Measurements from ENCODE around the gene CD44. TPM values are rescaled to one million over a fixed set of nuclear protein-coding genes. Genes with fewer than 3 reads are reported as not detected.
A peak's percentile ranks its signal among the peaks of the same experiment; 100 is the strongest.
"Not testable (repeated sequence)": the region's sequence is repeated elsewhere in the genome, so short reads cannot be mapped to it uniquely, and the experiment has no call there.

Gene CD44
- polyA plus RNA-seq (ENCODE audit: insufficient read depth in 1 of 5, insufficient read length in 5 of 5, low replicate concordance in 1 of 5) = 100 to 1,000 TPM; 323 to 590 (median 452) TPM
- long read RNA-seq, donor 1, full-length matches to known transcripts = 27 of 93 reads
- long read RNA-seq, donor 1, partial matches to known transcripts = 66 of 93 reads
- long read RNA-seq, donor 1, other reads (novel, unspliced or antisense) = 0 of 93 reads
- long read RNA-seq, donor 2, full-length matches to known transcripts = 6 of 19 reads
- long read RNA-seq, donor 2, partial matches to known transcripts = 13 of 19 reads
- long read RNA-seq, donor 2, other reads (novel, unspliced or antisense) = 0 of 19 reads
- long read RNA-seq, donor 3, full-length matches to known transcripts = 20 of 82 reads
- long read RNA-seq, donor 3, partial matches to known transcripts = 62 of 82 reads
- long read RNA-seq, donor 3, other reads (novel, unspliced or antisense) = 0 of 82 reads
- long read RNA-seq, donor 4, full-length matches to known transcripts = 22 of 55 reads
- long read RNA-seq, donor 4, partial matches to known transcripts = 33 of 55 reads
- long read RNA-seq, donor 4, other reads (novel, unspliced or antisense) = 0 of 55 reads
- long read RNA-seq, donor 5, full-length matches to known transcripts = 22 of 62 reads
- long read RNA-seq, donor 5, partial matches to known transcripts = 40 of 62 reads
- long read RNA-seq, donor 5, other reads (novel, unspliced or antisense) = 0 of 62 reads
- long read RNA-seq, donor 6, full-length matches to known transcripts = 38 of 113 reads
- long read RNA-seq, donor 6, partial matches to known transcripts = 75 of 113 reads
- long read RNA-seq, donor 6, other reads (novel, unspliced or antisense) = 0 of 113 reads
- long read RNA-seq, donor 7, full-length matches to known transcripts = 16 of 27 reads
- long read RNA-seq, donor 7, partial matches to known transcripts = 11 of 27 reads
- long read RNA-seq, donor 7, other reads (novel, unspliced or antisense) = 0 of 27 reads
- long read RNA-seq, donor 8, partial matches to known transcripts = 13 of 15 reads
- long read RNA-seq, donor 8, other reads (novel, unspliced or antisense) = 0 of 15 reads

DNA sequence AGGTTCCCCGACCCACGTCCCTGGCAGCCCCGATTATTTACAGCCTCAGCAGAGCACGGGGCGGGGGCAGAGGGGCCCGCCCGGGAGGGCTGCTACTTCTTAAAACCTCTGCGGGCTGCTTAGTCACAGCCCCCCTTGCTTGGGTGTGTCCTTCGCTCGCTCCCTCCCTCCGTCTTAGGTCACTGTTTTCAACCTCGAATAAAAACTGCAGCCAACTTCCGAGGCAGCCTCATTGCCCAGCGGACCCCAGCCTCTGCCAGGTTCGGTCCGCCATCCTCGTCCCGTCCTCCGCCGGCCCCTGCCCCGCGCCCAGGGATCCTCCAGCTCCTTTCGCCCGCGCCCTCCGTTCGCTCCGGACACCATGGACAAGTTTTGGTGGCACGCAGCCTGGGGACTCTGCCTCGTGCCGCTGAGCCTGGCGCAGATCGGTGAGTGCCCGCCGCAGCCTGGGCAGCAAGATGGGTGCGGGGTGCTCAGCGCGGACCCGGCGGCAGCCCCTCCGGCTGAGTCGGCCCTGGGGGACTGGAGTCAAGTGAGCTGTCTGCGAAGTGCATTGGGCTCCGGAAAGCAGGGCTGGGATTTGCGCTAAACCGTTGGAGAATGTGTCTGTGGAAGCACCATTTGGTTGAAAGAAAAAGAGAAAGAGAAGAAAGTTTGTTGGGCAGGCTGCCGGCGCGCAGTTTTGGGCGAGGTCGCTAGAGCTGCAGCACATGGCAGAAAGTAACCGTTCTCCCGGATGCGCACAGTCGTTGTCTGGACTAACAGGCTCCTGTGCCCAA is at the start of gene CD44:
TSS of gene CD44 (plus strand) at position 229 of the 779 bp plus-strand sequence. CDS start at position 362, 133 bp downstream.
- peak; percentile 56 to 67 for DNase-seq

- no peak for DNase-seq
These were observed 49.3 kb upstream of the CD44 start for GRCh38 chr11:35089666-35090065.

DNA sequence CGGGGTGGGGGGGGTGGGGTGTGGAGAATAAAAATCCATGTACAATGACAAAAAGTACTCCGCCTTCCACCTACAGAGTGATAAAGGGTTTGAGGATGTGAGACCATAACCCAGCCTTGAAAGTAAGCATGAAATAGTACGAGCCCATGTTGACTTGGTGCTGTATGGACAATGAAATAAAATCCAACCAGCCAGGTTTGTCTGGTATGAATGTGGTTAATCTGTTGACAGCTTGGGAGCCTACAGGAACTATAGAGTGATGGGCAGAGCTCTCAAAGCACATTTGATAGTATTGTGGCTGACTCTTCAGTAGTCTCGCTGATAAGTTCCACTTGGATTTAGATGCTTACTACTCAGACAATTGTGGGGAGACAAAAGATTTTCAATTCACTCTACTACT is 48.8 kb upstream of the CD44 start:
- no peak for DNase-seq

- DNase-seq = not testable (repeated sequence)
These were observed 48.0 kb upstream of the CD44 start for GRCh38 chr11:35090991-35091390.

DNA sequence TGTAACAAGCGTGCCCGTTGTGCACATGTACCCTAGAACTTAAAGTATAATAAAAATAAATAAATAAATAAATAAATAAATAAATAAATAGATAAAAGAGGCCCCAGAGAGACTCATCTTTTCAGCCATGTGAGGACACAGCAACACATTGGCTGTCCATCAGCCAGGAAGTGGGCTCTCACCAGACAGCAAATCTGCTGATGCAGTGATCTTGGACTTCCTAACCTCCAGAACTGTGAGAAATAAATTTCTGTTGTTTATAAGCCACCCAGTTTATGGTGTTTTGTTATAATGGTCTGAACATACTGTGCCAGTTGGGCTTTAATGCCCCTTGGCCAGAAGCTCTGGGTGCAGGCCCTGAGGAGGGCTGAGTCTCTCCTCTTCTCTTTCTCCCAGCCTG is 42.2 kb upstream of the CD44 start:
- no peak for DNase-seq

DNA sequence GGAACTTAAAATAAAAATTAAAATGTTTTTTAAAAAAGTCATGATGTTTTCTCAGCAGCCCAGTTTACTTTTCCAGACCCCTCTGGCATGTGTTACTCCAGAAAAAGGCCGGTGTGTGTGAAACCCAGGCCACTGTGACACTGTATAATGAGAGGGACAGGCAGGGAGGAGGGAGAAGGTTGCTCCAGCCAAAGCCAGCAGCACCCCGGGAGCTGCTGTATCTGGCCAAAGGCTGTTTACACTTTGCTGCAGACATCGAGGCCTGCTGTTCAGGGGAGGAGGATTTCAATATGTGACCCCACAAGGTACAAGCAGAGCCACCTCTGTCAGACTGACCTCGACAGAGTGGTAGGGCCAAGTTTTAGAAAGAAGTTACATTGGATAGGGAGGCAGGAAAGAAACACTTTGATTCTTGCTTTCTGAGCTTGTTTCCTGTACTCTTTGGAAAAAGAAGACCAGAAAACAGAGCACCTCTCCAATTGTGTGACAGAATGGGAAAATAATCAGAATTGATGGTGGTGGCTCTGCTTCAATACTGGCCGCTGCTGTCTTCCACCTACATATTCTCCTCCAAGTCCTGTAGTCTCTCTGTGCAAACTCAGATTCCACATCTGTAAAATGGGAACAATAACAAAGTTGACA is 41.0 kb upstream of the CD44 start:
- no peak for DNase-seq

DNA sequence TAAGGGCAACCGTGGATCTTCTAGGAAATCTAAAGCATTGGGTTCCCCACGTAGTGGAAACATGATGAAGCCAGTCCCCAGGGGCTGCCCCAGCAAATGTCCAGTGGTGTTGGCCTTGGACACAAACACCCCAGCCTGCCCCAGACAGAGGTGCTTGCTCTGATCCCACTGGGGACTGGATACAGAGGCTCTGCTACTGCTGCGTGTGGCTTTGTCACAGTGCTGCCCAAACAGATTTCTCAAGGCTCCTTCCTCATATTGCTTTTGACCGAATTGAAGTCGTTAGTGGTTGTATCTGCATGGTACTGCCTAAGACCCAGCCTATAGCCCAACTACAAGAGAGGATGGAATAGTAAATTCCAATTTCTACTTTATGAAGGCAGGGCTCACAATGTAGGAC is 40.1 kb upstream of the CD44 start:
- no peak for DNase-seq

GRCh38 chr11:35099278-35100012 is 39.5 kb upstream of the CD44 start:
- DNase-seq = no peak

DNA sequence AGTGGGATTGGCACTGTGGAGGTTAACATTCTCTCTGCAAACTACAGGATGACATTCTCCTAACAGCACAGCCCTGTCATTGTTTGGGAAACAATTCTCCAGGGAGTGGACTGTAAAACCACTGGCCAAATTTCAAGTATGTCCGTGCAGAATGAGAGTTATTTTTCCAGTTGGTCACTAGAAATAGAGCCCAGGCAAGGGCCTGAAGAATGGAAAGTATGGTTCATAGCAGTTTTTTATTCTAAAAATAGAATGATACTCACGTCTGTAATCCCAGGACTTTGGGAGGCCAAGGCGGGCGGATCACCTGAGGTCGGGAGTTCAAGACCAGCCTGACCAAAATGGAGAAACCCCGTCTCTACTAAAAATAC is 39.0 kb upstream of the CD44 start:
- no peak for DNase-seq

GRCh38 chr11:35101223-35101622 is 37.7 kb upstream of the CD44 start:
- no peak for DNase-seq

DNA sequence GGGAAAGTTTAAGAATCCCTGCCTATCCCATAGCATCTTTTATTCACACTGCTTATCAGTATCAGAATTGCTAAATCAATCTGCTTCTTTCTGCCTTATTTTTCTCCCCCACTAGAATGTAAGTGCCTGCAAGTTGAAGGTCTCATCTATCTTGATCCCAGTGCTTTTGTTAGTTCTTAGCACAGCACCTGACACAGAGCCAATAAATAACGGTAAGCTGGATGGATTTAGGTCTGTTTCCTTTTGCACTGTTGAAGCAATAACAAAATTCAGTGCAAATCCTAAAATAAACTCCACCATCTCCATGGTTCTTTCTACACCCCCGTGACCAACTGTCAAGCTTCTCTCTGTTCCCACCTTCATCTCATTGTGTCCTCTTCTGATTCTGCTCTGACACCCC is 36.7 kb upstream of the CD44 start:
- DNase-seq = no peak

DNA sequence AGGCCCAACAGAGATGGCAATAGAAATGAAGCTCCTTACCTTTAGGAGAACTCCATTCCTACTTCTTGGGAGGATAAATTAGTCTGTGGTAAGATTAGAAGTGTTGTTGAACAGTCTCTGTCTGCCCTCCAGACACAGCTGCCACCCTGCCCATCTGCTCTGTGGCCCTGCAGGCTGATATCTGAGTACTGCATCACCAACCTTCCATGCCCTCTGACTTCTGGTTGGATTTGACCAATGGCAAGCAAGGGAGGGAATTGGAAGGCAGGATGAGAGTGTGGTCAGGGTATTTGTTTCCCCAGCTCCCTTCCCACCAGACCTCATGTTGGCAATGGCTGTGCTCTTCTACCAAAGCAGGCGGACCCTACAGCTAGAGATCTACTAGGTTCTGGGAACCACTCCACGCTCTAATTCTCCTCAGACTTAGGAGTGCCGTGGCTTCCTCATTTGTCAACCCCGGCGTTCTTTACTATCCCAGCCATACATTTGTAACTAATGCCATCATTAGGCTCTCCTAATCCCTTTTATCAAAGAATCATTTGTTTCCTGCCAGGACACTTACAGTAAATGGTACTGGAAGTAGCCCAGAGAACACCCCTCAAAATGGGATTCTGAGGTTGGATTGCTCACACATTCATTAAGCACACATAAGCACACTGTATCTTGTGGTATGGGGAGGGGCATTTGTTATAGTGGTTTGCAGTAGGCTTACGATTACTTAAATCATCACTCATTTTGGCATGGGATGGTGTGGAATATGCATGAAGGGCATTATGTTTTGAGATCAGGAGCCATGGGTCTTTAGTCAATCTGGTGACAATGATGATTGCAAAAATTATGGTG is 35.4 kb upstream of the CD44 start:
- DNase-seq = no peak

GRCh38 chr11:35104655-35105054 is 34.3 kb upstream of the CD44 start:
- DNase-seq = no peak

- DNase-seq = no peak
These were observed 33.5 kb upstream of the CD44 start for GRCh38 chr11:35105319-35106079.

GRCh38 chr11:35106595-35106994 is 32.4 kb upstream of the CD44 start:
- DNase-seq = no peak

GRCh38 chr11:35107861-35108260 is 31.1 kb upstream of the CD44 start:
- DNase-seq = no peak

- not testable (repeated sequence) for DNase-seq
These were observed 30.6 kb upstream of the CD44 start for GRCh38 chr11:35108336-35108735.

DNA sequence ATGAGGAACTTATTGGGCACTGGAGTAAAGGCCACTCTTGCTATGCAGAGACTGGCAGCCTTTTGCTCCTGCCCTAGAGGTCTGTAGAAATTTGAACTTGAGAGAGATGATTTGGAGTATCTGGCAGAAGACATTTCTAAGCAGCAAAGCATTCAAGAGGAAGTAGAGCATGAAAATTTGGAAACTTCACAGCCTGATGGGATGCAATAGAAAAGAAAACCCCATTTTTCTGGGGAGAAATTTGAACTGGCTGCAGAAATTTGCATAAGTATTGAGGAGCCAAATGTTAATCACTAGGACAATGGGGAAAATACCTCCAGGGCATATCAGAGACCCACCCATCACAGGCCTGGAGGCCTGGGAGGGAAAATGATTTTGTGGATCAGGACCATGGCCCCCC is 29.9 kb upstream of the CD44 start:
- no peak for DNase-seq

- DNase-seq = no peak
These were observed 29.1 kb upstream of the CD44 start for GRCh38 chr11:35109827-35110226.

Data from right lung (tissue), 10 donors.